Astrocyte of the cerebellum (primary cell): ENCODE results near the gene MYL11.
"Not testable (repeated sequence)": the region's sequence is repeated elsewhere in the genome, so short reads cannot be mapped to it uniquely, and the experiment has no call there.

Experiments used
- DNase-seq: peaks from one replicate; pipeline ENCODE4 v3.0.0-alpha.2; 2011; ENCODE audit warnings: low read depth
- H3K4me3 ChIP-seq: 2 replicates; pipeline ENCODE4 v1.5.1; 2011; ENCODE audit warnings: mild to moderate bottlenecking, low read depth, low read length, moderate library complexity
- CTCF ChIP-seq: IDR thresholded peaks from 2 replicates; pipeline ENCODE4 v1.5.1; 2012; ENCODE audit warnings: low read length, low read depth, moderate library complexity, mild to moderate bottlenecking; ENCODE audit errors: missing control alignments
- in situ Hi-C: cut with HindIII; loops from 2 replicates; pipeline ENCODE4 v1.10.0; 2017; ENCODE audit warnings: low sequenced_read_pairs

MYL11 gene

GRCh38 chr16:30374538-30374937 lies at the start of gene MYL11:
MYL11 (plus strand) TSS chr16:30374802; CDS start chr16:30374858, 56 bp downstream.
- in situ Hi-C loops, result loop anchor here (10.0 kb wide), 1 partner anchor 260 kb away; the partner anchor contains the start of gene GDPD3
- no peak within 1 kb of the TSS for H3K4me3 ChIP-seq
- TF ChIP-seq CTCF, result no peak
- no peak for DNase-seq

- DNase-seq, in situ Hi-C loops: not testable (repeated sequence)
- H3K4me3 ChIP-seq, result peak overlapping the region; percentile 61
Observed at GRCh38 chr16:30334473-30334989, 40.1 kb upstream of the MYL11 start.

GRCh38 chr16:30335028-30335597 lies 39.5 kb upstream of the MYL11 start:
- in situ Hi-C loops, DNase-seq: not testable (repeated sequence)
- H3K4me3 ChIP-seq, result peak overlapping the region; percentile 61

- H3K4me3 ChIP-seq, result peak overlapping the region; percentile 61
- TF ChIP-seq CTCF, result no peak
- DNase-seq, result no peak
- in situ Hi-C loops, result no loop called here
Observed at GRCh38 chr16:30335598-30336474, 38.8 kb upstream of the MYL11 start.

GRCh38 chr16:30337964-30338357 lies 36.6 kb upstream of the MYL11 start:
- DNase-seq, H3K4me3 ChIP-seq, in situ Hi-C loops: not testable (repeated sequence)

- DNase-seq, in situ Hi-C loops, H3K4me3 ChIP-seq: not testable (repeated sequence)
Observed at GRCh38 chr16:30338715-30339114, 35.9 kb upstream of the MYL11 start.

GRCh38 chr16:30340621-30341020 lies 34.0 kb upstream of the MYL11 start:
- in situ Hi-C loops, result no loop called here
- no peak for DNase-seq
- H3K4me3 ChIP-seq, result no peak overlapping the region
- TF ChIP-seq CTCF, result no peak

GRCh38 chr16:30341971-30342370 lies 32.6 kb upstream of the MYL11 start:
- in situ Hi-C loops, H3K4me3 ChIP-seq, DNase-seq: not testable (repeated sequence)

GRCh38 chr16:30342751-30343490 lies 31.7 kb upstream of the MYL11 start:
- no peak overlapping the region for H3K4me3 ChIP-seq
- DNase-seq, result no peak
- TF ChIP-seq CTCF, result no peak
- in situ Hi-C loops, result no loop called here

GRCh38 chr16:30343491-30343820 lies 31.1 kb upstream of the MYL11 start:
- H3K4me3 ChIP-seq, DNase-seq, in situ Hi-C loops: not testable (repeated sequence)
